Loucy (cell line): ENCODE results near the gene RPS6KA4.

Experiments used
- H2AFZ ChIP-seq: fragments of 200-600 bp; sonication (generic); 2 replicates; pipeline ENCODE4 v1.6.0; 2016; ENCODE audit warnings: antibody characterized with exemption, mild to moderate bottlenecking, low read length, moderate library complexity
- H3F3A ChIP-seq: fragments of 200-600 bp; 2 replicates; pipeline ENCODE4 v1.6.0; 2016; ENCODE audit warnings: antibody characterized with exemption, low read depth, mild to moderate bottlenecking
- H3K27me3 ChIP-seq: fragments of 200-600 bp; sonication (generic); 2 replicates; pipeline ENCODE4 v1.6.1; 2014; ENCODE audit warnings: low read length, mild to moderate bottlenecking; ENCODE audit not compliant: insufficient read depth, poor library complexity, severe bottlenecking
- H3K36me3 ChIP-seq: fragments of 200-600 bp; sonication (generic); 2 replicates; pipeline ENCODE4 v1.6.1; 2016; ENCODE audit warnings: low read length; ENCODE audit not compliant: insufficient read depth
- H3K4me1 ChIP-seq: fragments of 200-600 bp; sonication (generic); 2 replicates; pipeline ENCODE4 v1.5.1; 2014; ENCODE audit warnings: low read length, mild to moderate bottlenecking; ENCODE audit not compliant: insufficient read depth, poor library complexity, severe bottlenecking
- H3K4me2 ChIP-seq: fragments of 200-600 bp; sonication (generic); 2 replicates; pipeline ENCODE4 v1.6.0; 2014; ENCODE audit warnings: antibody characterized with exemption, low read length, low read depth, mild to moderate bottlenecking; ENCODE audit not compliant: poor library complexity, severe bottlenecking
- H3K4me3 ChIP-seq: fragments of 200-600 bp; sonication (generic); 2 replicates; pipeline ENCODE4 v1.5.1; 2014; ENCODE audit warnings: low read length, mild to moderate bottlenecking, mixed read lengths; ENCODE audit not compliant: poor library complexity, severe bottlenecking
- H3K79me2 ChIP-seq: fragments of 200-600 bp; sonication (generic); 2 replicates; pipeline ENCODE4 v1.6.1; 2014; ENCODE audit warnings: low read length; ENCODE audit not compliant: insufficient read depth
- H3K9ac ChIP-seq: fragments of 200-600 bp; sonication (generic); 2 replicates; pipeline ENCODE4 v1.6.0; 2014; ENCODE audit warnings: mild to moderate bottlenecking, low read depth, low read length, moderate library complexity; ENCODE audit not compliant: poor library complexity, severe bottlenecking
- H3K9me2 ChIP-seq: fragments of 200-600 bp; sonication (generic); replicated peaks from 2 replicates; pipeline ENCODE4 v1.6.1; 2016; ENCODE audit warnings: low read depth, low read length, mixed read lengths
- H3K9me3 ChIP-seq: fragments of 200-600 bp; sonication (generic); 2 replicates; pipeline ENCODE4 v1.6.1; 2014; ENCODE audit warnings: mild to moderate bottlenecking, antibody characterized with exemption, low read length, low read depth; ENCODE audit not compliant: insufficient read depth
- H4K20me1 ChIP-seq: fragments of 200-600 bp; sonication (generic); 2 replicates; pipeline ENCODE4 v1.6.0; 2014; ENCODE audit warnings: antibody characterized with exemption, low read length, mild to moderate bottlenecking; ENCODE audit not compliant: insufficient read depth, poor library complexity, severe bottlenecking
- EZH2phosphoT487 ChIP-seq: fragments of 200-600 bp; IDR thresholded peaks from 2 replicates; pipeline ENCODE4 v1.6.1; 2018; ENCODE audit warnings: antibody characterized with exemption, mild to moderate bottlenecking, moderate library complexity, borderline replicate concordance
- TF ChIP-seq, protein P1 (sequence below): fragments of 200-600 bp; sonication (generic); conservative IDR thresholded peaks from 2 replicates; pipeline ENCODE4 v1.5.1; 2014; ENCODE audit warnings: mild to moderate bottlenecking, antibody characterized with exemption, low read length

Gene RPS6KA4

DNA sequence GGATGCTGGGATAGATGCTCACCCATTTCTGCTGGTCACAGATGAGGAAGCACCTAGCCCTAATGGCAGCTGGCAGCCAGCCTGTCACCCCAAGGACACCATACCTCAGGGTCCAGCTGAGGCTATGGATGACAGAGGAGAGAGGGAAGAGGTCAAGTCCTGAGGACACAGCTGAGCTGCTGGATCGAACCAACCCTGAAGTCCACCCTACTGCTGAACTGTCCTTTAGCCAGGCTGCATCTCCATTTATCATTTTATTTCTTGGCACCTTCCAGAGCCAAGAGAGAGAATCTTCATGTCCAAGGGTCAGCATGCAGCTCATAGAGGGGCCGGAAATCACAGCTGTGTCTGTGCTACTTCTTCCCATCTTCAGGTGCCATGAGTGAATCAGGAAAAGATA is 30.9 kb downstream of the RPS6KA4 start:
- H3K4me2 ChIP-seq, result no peak overlapping the region
- no peaks in the 10 kb centered on the region for H3K9me3 ChIP-seq
- TF ChIP-seq, protein P1, sequence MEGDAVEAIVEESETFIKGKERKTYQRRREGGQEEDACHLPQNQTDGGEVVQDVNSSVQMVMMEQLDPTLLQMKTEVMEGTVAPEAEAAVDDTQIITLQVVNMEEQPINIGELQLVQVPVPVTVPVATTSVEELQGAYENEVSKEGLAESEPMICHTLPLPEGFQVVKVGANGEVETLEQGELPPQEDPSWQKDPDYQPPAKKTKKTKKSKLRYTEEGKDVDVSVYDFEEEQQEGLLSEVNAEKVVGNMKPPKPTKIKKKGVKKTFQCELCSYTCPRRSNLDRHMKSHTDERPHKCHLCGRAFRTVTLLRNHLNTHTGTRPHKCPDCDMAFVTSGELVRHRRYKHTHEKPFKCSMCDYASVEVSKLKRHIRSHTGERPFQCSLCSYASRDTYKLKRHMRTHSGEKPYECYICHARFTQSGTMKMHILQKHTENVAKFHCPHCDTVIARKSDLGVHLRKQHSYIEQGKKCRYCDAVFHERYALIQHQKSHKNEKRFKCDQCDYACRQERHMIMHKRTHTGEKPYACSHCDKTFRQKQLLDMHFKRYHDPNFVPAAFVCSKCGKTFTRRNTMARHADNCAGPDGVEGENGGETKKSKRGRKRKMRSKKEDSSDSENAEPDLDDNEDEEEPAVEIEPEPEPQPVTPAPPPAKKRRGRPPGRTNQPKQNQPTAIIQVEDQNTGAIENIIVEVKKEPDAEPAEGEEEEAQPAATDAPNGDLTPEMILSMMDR, result no peak
- no peak for TF ChIP-seq EZH2phosphoT487

DNA sequence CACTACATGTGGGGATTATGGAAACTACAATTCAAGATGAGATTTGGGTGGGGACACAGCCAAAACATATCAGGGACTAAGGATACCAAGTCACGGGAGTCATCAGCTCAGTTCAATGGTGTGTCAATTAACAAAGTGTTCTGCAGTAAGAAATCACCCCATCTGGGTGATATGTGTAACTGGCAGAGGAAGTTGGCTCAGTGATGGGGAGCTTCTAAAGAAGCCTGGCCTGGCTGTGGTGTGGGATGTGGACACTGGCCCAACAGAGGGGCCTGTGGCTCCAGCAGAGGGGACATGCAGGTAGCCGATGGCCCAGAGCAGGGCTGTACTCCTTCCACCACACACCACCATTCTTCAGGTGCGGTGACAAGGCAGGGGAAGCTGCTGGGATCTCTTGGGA is 31.6 kb downstream of the RPS6KA4 start:
- no peak for TF ChIP-seq EZH2phosphoT487
- TF ChIP-seq, protein P1, result no peak
- no peaks in the 10 kb centered on the region for H3K79me2 ChIP-seq
- H3K27me3 ChIP-seq, result no peaks in the 10 kb centered on the region
- H3F3A ChIP-seq, result no peaks in the 10 kb centered on the region
- no peaks in the 10 kb centered on the region for H3K9me3 ChIP-seq
- H3K9me2 ChIP-seq, result no peaks in the 10 kb centered on the region
- H3K9ac ChIP-seq, result no peak overlapping the region
- no peaks in the 10 kb centered on the region for H4K20me1 ChIP-seq
- H3K4me3 ChIP-seq, result no peak overlapping the region
- H3K36me3 ChIP-seq, result no peaks in the 10 kb centered on the region
- H3K4me2 ChIP-seq, result no peak overlapping the region
- peaks cover 7% of the 10 kb centered on the region for H3K4me1 ChIP-seq
- no peak overlapping the region for H2AFZ ChIP-seq

More for the DNA sequence above, 30.9 kb downstream of the RPS6KA4 start:
- Histone ChIP-seq H3K4me1 (peaks cover 7% of the 10 kb centered on the region), H3K4me3 (no peak overlapping the region), H2AFZ (no peak overlapping the region), H3K9me2 (no peaks in the 10 kb centered on the region), H3K27me3 (no peaks in the 10 kb centered on the region), H3K9ac (no peak overlapping the region), H3K79me2 (no peaks in the 10 kb centered on the region), H3K36me3 (no peaks in the 10 kb centered on the region), H3F3A (no peaks in the 10 kb centered on the region), H4K20me1 (no peaks in the 10 kb centered on the region)

DNA sequence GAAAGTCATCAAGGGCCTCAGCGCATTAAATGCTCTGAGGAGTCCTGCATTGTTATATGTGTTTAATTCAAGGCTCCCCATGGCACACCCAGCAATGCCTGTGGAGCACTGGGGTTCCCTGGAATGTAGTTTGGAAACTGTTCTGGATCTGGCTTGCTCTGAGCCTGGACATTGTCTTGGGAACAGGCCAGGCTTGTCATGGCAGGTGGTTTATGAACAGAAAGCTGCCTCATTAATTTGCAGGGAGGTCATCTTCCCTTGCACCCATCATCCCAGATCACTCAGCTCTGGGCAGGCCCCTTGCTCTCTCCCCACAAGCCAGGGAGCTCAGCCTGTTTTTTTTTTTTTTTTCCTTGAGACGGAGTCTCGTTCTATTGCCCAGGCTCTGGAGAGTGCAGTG is 32.9 kb downstream of the RPS6KA4 start:
- Histone ChIP-seq H4K20me1 (no peaks in the 10 kb centered on the region), H3K4me1 (no peaks in the 10 kb centered on the region), H2AFZ (no peak overlapping the region), H3K4me3 (no peak overlapping the region), H3K9ac (no peak overlapping the region), H3K9me3 (no peaks in the 10 kb centered on the region), H3K27me3 (no peaks in the 10 kb centered on the region), H3K79me2 (no peaks in the 10 kb centered on the region), H3K4me2 (no peak overlapping the region), H3K9me2 (no peaks in the 10 kb centered on the region), H3F3A (no peaks in the 10 kb centered on the region), H3K36me3 (no peaks in the 10 kb centered on the region)
- TF ChIP-seq, protein P1, result no peak
- no peak for TF ChIP-seq EZH2phosphoT487
